Measurements from ENCODE around the gene VPS39. TPM values are rescaled to one million over a fixed set of nuclear protein-coding genes. Genes with fewer than 3 reads are reported as not detected.
A peak's percentile ranks its signal among the peaks of the same experiment; 100 is the strongest.

VPS39 gene
- total RNA-seq, 4 donors from 2014 or later, result 24.4 to 57.2 (median 31.9) TPM

DNA sequence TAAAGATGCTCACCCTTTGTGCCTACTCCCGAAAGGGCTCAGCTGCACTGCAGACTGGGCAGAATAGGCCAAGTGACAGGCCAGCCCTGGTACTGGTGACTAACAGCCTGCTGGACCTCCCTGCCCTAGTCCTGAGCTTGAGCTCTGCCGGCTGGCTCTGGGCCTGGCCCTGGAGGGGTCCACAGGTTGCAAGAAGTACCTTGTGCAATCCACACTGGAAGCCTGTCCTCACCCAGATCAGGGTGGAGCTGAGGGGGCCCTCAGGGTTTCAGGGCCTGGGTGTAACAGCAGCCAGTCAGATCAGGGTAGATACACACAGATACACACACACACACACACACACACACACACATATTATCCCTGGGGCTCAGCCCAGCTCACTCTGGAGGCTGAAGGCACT is 86.4 kb downstream of the VPS39 start:
- no peak overlapping the region for H3K27ac ChIP-seq
- TF ChIP-seq, protein P1, sequence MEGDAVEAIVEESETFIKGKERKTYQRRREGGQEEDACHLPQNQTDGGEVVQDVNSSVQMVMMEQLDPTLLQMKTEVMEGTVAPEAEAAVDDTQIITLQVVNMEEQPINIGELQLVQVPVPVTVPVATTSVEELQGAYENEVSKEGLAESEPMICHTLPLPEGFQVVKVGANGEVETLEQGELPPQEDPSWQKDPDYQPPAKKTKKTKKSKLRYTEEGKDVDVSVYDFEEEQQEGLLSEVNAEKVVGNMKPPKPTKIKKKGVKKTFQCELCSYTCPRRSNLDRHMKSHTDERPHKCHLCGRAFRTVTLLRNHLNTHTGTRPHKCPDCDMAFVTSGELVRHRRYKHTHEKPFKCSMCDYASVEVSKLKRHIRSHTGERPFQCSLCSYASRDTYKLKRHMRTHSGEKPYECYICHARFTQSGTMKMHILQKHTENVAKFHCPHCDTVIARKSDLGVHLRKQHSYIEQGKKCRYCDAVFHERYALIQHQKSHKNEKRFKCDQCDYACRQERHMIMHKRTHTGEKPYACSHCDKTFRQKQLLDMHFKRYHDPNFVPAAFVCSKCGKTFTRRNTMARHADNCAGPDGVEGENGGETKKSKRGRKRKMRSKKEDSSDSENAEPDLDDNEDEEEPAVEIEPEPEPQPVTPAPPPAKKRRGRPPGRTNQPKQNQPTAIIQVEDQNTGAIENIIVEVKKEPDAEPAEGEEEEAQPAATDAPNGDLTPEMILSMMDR (IDR thresholded peaks at IDR 0.05), result no peak
- TF ChIP-seq POLR2A (IDR thresholded peaks at IDR 0.05), result no peak
- H3K27me3 ChIP-seq, result no peaks in the 10 kb centered on the region
- intact Hi-C loops (cut with DNase I), result no loop called here
- H3K4me3 ChIP-seq, result no peak overlapping the region
- H3K9me3 ChIP-seq, result no peaks in the 10 kb centered on the region
- no peaks in the 10 kb centered on the region for H3K36me3 ChIP-seq
- DNase-seq, result no peak
- WGBS, 2 donors, result no CpG with 5 or more reads among the region's 2 CpGs
- peaks cover 0 to 14% (median 0%) of the 10 kb centered on the region in 3 donors for H3K4me1 ChIP-seq

DNA sequence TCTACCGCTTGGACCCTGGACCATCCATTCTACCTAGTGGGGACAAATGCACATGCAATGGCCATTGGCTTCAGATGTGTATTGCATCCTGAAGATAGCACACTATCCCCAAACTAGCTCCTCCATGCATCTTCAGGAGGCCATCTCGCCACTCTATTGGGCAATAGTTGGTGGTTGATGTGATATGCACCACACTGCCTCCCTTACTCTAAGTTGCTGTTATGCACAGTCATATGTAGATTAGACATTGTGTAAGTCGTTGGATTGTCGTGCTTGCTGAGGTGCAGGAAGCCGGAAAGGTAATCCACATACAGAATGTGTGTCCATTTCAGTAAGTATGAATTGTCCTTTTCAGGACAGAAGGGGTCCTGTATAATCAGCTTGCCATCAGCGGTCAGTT is 87.1 kb downstream of the VPS39 start:
- H3K36me3 ChIP-seq, result no peaks in the 10 kb centered on the region
- no peak overlapping the region for H3K27ac ChIP-seq
- intact Hi-C loops (cut with DNase I), result no loop called here
- H3K4me1 ChIP-seq, result peaks cover 0 to 14% (median 0%) of the 10 kb centered on the region in 3 donors
- no peaks in the 10 kb centered on the region for H3K27me3 ChIP-seq
- H3K4me3 ChIP-seq, result no peak overlapping the region
- WGBS, 2 donors, result 78 to 94% methylated on average over 6 of the region's 6 CpGs
- H3K9me3 ChIP-seq, result no peaks in the 10 kb centered on the region
- no peak for DNase-seq
- TF ChIP-seq POLR2A (IDR thresholded peaks at IDR 0.05), result no peak
- TF ChIP-seq, protein P1 (IDR thresholded peaks at IDR 0.05), result no peak

DNA sequence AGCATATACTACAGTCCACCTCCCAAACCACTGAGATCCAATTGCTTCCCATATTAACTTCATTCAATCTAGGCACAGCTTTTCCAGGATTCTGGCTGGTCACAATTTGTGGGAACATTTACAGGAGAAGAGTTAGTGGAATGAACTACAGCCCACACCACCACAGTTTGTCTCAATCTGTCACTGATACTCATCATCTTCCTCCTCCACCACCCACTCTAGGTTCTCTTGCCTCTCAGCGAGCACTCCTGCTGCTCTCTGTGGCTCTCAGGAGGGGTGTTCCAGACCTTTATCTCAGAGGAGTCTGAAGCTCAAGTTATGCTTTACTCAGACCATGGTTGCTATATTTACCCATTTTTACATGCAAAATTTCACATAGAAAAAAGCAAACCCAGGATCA is 87.8 kb downstream of the VPS39 start:
- WGBS, 2 donors, result 67 to 80% methylated on average over 1 of the region's 1 CpG
- intact Hi-C loops (cut with DNase I), result no loop called here

DNA sequence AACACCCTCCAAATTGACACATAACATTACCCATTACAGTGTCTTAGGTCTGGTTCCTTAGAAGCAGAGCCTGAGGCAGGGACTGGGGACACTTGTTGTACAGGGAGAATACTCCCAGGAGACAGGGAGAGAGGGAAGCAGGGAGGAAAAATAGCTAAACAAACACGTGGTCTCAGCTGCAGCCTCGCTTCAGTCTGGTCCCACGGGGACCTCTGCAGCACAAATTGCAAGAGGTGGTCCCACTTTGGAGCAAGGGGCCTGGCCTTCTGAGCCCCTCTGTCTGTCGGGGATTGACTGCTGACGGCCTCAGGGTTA is 88.7 kb downstream of the VPS39 start:
- no peak for DNase-seq
- no peaks in the 10 kb centered on the region for H3K9me3 ChIP-seq
- peaks cover 0 to 14% (median 0%) of the 10 kb centered on the region in 3 donors for H3K4me1 ChIP-seq
- TF ChIP-seq, protein P1 (IDR thresholded peaks at IDR 0.05), result no peak
- no peak for TF ChIP-seq POLR2A (IDR thresholded peaks at IDR 0.05)
- H3K27me3 ChIP-seq, result no peaks in the 10 kb centered on the region
- H3K27ac ChIP-seq, result peak overlapping the region in 3 of 4 donors; percentile 10 to 76 (median 59)
- intact Hi-C loops (cut with DNase I), result no loop called here
- no peaks in the 10 kb centered on the region for H3K36me3 ChIP-seq
- 24% methylated on average over 5 of the region's 5 CpGs; no CpG with 5 or more reads in 1 of the 2 donors for whole genome bisulfite sequencing, 2 donors
- peak overlapping the region in 2 of 4 donors; percentile 26 for H3K4me3 ChIP-seq

More for the DNA sequence above, 87.8 kb downstream of the VPS39 start:
- no peak overlapping the region for H3K4me3 ChIP-seq
- TF ChIP-seq, protein P1 (IDR thresholded peaks at IDR 0.05), result no peak
- TF ChIP-seq POLR2A (IDR thresholded peaks at IDR 0.05), result no peak
- peaks cover 0 to 14% (median 0%) of the 10 kb centered on the region in 3 donors for H3K4me1 ChIP-seq
- no peaks in the 10 kb centered on the region for H3K9me3 ChIP-seq
- H3K36me3 ChIP-seq, result no peaks in the 10 kb centered on the region
- no peak overlapping the region for H3K27ac ChIP-seq
- DNase-seq, result no peak
- H3K27me3 ChIP-seq, result no peaks in the 10 kb centered on the region

DNA sequence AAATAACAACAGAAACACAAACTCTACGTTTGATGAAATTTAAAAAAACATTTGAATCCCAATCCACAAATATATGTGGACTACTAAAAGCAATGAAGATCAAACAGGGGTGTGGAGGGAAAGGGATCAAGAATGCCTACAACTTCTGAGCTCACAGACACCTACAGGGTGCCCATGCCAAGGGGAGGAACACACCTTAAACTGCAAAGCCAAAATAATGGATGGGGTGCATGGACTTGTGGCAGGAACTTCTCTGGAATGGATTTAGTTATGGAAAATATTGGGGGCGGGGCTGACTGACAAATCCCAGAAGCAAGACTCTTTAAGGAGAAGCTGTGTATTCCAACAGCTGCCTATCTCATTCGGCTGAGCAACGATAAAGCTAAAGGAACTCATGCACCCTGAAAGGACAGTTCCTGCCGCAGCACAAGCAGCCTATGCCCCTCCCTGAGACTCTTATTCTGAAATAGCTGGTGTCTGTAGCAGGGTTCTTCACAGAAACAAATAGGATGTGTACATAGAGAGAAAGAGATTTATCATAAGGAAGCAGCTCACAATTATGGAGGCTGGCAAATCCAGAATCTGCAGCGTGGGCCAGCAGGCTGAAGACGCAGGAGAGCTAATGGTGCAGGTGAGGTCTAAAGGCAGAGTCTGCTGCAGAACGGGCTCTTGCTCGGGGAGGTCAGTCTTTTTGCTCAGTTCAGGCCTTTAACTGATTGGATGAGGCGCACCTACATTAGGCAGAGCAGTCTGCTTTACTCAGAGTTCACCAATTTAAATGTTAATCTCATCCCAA is 89.3 kb downstream of the VPS39 start:
- intact Hi-C loops (cut with DNase I), result no loop called here
- Histone ChIP-seq H3K4me1 (peaks cover 0 to 14% (median 0%) of the 10 kb centered on the region in 3 donors), H3K9me3 (no peaks in the 10 kb centered on the region), H3K27ac (peak overlapping the region in 3 of 4 donors; percentile 10 to 76 (median 59)), H3K27me3 (no peaks in the 10 kb centered on the region), H3K36me3 (no peaks in the 10 kb centered on the region), H3K4me3 (peak overlapping the region in 2 of 4 donors; percentile 26)
- DNase-seq, result no peak
- no peak for TF ChIP-seq POLR2A (IDR thresholded peaks at IDR 0.05)
- TF ChIP-seq, protein P1 (IDR thresholded peaks at IDR 0.05), result no peak
- WGBS, 2 donors, result 8 to 28% methylated on average over 10 of the region's 10 CpGs
